PC-9 (cell line): ENCODE data around the gene TMEM132C. TPM values are rescaled to one million over a fixed set of nuclear protein-coding genes. Genes with fewer than 3 reads are reported as not detected.

Source experiments
- BruUV-seq: library from RNA; stranded (reverse); fragments of 400-500 nt; replicated peaks from 2 replicates; lab custom pipeline; 2021; lab: Mats Ljungman, UMichigan
- CTCF ChIA-PET: fragments of 300-600 bp; sonication (Branson Sonifier 250); formaldehyde crosslinking; loops from one replicate; lab custom pipeline; 2022; ENCODE audit warnings: antibody characterized with exemption; lab: Charles Lee
- POLR2A ChIA-PET: fragments of 300-600 bp; sonication (Branson Sonifier 250); formaldehyde crosslinking; loops from one replicate; lab custom pipeline; 2022; ENCODE audit warnings: antibody characterized with exemption; ENCODE audit not compliant: unreplicated experiment; lab: Charles Lee
- DNase-seq, 2 experiments: peaks; one replicate each; pipeline versions ENCODE4 v3.0.0 to v3.0.0-alpha.2; 2015 to 2022; ENCODE audit warnings: mixed read lengths in 1 of 2
- H2AFZ ChIP-seq: fragments of 200-600 bp; sonication (generic); 2 replicates; pipeline ENCODE4 v1.8.1; 2017; ENCODE audit warnings: antibody characterized with exemption
- H3F3A ChIP-seq: fragments of 200-600 bp; sonication (generic); 2 replicates; pipeline ENCODE4 v1.8.1; 2017; ENCODE audit warnings: antibody characterized with exemption, mild to moderate bottlenecking, low read depth; ENCODE audit not compliant: insufficient read depth
- H3K27ac ChIP-seq: fragments of 200-600 bp; sonication (generic); 2 replicates; pipeline ENCODE4 v1.6.1; 2016; ENCODE audit warnings: mixed run types
- H3K27me3 ChIP-seq: fragments of 200-600 bp; sonication (generic); 2 replicates; pipeline ENCODE4 v1.6.1; 2016; ENCODE audit warnings: low read depth, mixed run types; ENCODE audit not compliant: insufficient read depth
- H3K36me3 ChIP-seq: fragments of 200-600 bp; sonication (generic); 2 replicates; pipeline ENCODE4 v1.6.1; 2016; ENCODE audit warnings: low read depth, mixed run types
- H3K4me1 ChIP-seq: fragments of 200-600 bp; sonication (generic); replicated peaks from 2 replicates; pipeline ENCODE4 v1.6.1; 2016; ENCODE audit warnings: mixed run types; ENCODE audit not compliant: insufficient read depth
- H3K4me2 ChIP-seq: fragments of 200-600 bp; sonication (generic); 2 replicates; pipeline ENCODE4 v1.6.1; 2017; ENCODE audit warnings: mixed run types
- H3K4me3 ChIP-seq: fragments of 200-600 bp; sonication (generic); 2 replicates; pipeline ENCODE4 v1.6.1; 2016; ENCODE audit warnings: mixed run types
- H3K79me2 ChIP-seq: fragments of 200-600 bp; sonication (generic); 2 replicates; pipeline ENCODE4 v1.6.1; 2017; ENCODE audit warnings: low read depth, mixed run types
- H3K9me2 ChIP-seq: fragments of 200-600 bp; sonication (generic); 2 replicates; pipeline ENCODE4 v1.8.1; 2017; ENCODE audit warnings: mild to moderate bottlenecking; ENCODE audit not compliant: insufficient read depth
- H3K9me3 ChIP-seq: fragments of 200-600 bp; sonication (generic); 2 replicates; pipeline ENCODE4 v1.8.1; 2016; ENCODE audit warnings: low read depth; ENCODE audit not compliant: insufficient read depth
- H4K20me1 ChIP-seq: fragments of 200-600 bp; sonication (generic); 2 replicates; pipeline ENCODE4 v1.8.1; 2017; ENCODE audit not compliant: insufficient read depth
- CTCF ChIP-seq: fragments of 200-600 bp; sonication (generic); conservative IDR thresholded peaks from 2 replicates; pipeline ENCODE4 v1.6.1; 2017; ENCODE audit warnings: mixed run types, antibody characterized with exemption, mild to moderate bottlenecking, moderate library complexity
- EZH2 ChIP-seq: fragments of 200-600 bp; sonication (generic); IDR thresholded peaks from 2 replicates; pipeline ENCODE4 v1.8.0; 2017; ENCODE audit warnings: antibody characterized with exemption, low read depth
- intact Hi-C: fragments of 100-400 bp; cut with micrococcal nuclease; formaldehyde crosslinking; loops from one replicate; pipeline ENCODE4 v1.10.0; 2022; ENCODE audit not compliant: unreplicated experiment
- total RNA-seq: library from RNA; stranded (reverse); gene quantifications from 2 replicates; pipeline ENCODE4 v1.2.3, GENCODE V29; 2021

TMEM132C gene
- total RNA-seq, 1 experiment from 2014 or later = not detected

GRCh38 chr12:128619263-128619662, 352.3 kb downstream of the TMEM132C start:
- H3K36me3 ChIP-seq = no peaks in the 10 kb centered on the region
- H3K79me2 ChIP-seq = no peaks in the 10 kb centered on the region
- POLR2A ChIA-PET = no interaction called here
- no peak overlapping the region for H3K4me3 ChIP-seq
- no peaks in the 10 kb centered on the region for H3K9me2 ChIP-seq
- H2AFZ ChIP-seq = no peak overlapping the region
- BruUV-seq = no TSS peak
- H4K20me1 ChIP-seq = no peaks in the 10 kb centered on the region
- no peak for DNase-seq
- no peaks in the 10 kb centered on the region for H3F3A ChIP-seq
- intact Hi-C loops = no loop called here
- H3K27ac ChIP-seq = no peak overlapping the region
- no peaks in the 10 kb centered on the region for H3K9me3 ChIP-seq
- no peaks in the 10 kb centered on the region for H3K27me3 ChIP-seq
- no peak overlapping the region for H3K4me2 ChIP-seq
- TF ChIP-seq CTCF = no peak
- TF ChIP-seq EZH2 = no peak
- CTCF ChIA-PET = no interaction called here
- H3K4me1 ChIP-seq = no peaks in the 10 kb centered on the region

GRCh38 chr12:128621304-128621703, 354.3 kb downstream of the TMEM132C start:
- TF ChIP-seq CTCF (no peak), EZH2 (no peak)

GRCh38 chr12:128623748-128624147, 356.8 kb downstream of the TMEM132C start:
- no peaks in the 10 kb centered on the region for H3K9me2 ChIP-seq
- H3K36me3 ChIP-seq = no peaks in the 10 kb centered on the region
- no peak for DNase-seq
- ChIA-PET POLR2A (no interaction called here), CTCF (no interaction called here)
- TF ChIP-seq EZH2 = no peak
- no peaks in the 10 kb centered on the region for H3F3A ChIP-seq
- no peak overlapping the region for H3K4me3 ChIP-seq
- H3K27me3 ChIP-seq = 0 out of 2 replicates have a peak, but pooled peaks cover 7% of the 10 kb centered on the region
- H3K27ac ChIP-seq = no peak overlapping the region
- intact Hi-C loops = no loop called here
- no peak overlapping the region for H2AFZ ChIP-seq
- no peaks in the 10 kb centered on the region for H3K4me1 ChIP-seq
- no peaks in the 10 kb centered on the region for H3K79me2 ChIP-seq
- BruUV-seq = no TSS peak
- no peaks in the 10 kb centered on the region for H4K20me1 ChIP-seq
- H3K4me2 ChIP-seq = no peak overlapping the region
- H3K9me3 ChIP-seq = no peaks in the 10 kb centered on the region

More at GRCh38 chr12:128621304-128621703, 354.3 kb downstream of the TMEM132C start:
- H3K4me3 ChIP-seq = no peak overlapping the region
- no peak overlapping the region for H3K4me2 ChIP-seq
- CTCF ChIA-PET = no interaction called here
- H3K36me3 ChIP-seq = no peaks in the 10 kb centered on the region
- POLR2A ChIA-PET = no interaction called here
- BruUV-seq = no TSS peak
- H3F3A ChIP-seq = no peaks in the 10 kb centered on the region
- H3K9me3 ChIP-seq = no peaks in the 10 kb centered on the region
- no peak for DNase-seq
- no peak overlapping the region for H3K27ac ChIP-seq
- H2AFZ ChIP-seq = no peak overlapping the region
- H3K4me1 ChIP-seq = no peaks in the 10 kb centered on the region
- H3K79me2 ChIP-seq = no peaks in the 10 kb centered on the region
- no peaks in the 10 kb centered on the region for H3K9me2 ChIP-seq
- intact Hi-C loops = no loop called here
- H3K27me3 ChIP-seq = 0 out of 2 replicates have a peak, but pooled peaks cover 7% of the 10 kb centered on the region
- no peaks in the 10 kb centered on the region for H4K20me1 ChIP-seq

GRCh38 chr12:128626808-128627320, 359.9 kb downstream of the TMEM132C start:
- CTCF ChIA-PET = no interaction called here

More at GRCh38 chr12:128626808-128627320, 359.9 kb downstream of the TMEM132C start:
- Histone ChIP-seq H4K20me1 (no peaks in the 10 kb centered on the region), H3K27ac (no peak overlapping the region), H3K9me3 (no peaks in the 10 kb centered on the region), H3K9me2 (no peaks in the 10 kb centered on the region), H3F3A (no peaks in the 10 kb centered on the region), H2AFZ (no peak overlapping the region), H3K79me2 (no peaks in the 10 kb centered on the region), H3K36me3 (no peaks in the 10 kb centered on the region), H3K4me2 (no peak overlapping the region), H3K4me3 (no peak overlapping the region), H3K27me3 (0 out of 2 replicates have a peak, but pooled peaks cover 10% of the 10 kb centered on the region), H3K4me1 (no peaks in the 10 kb centered on the region)
- no peak for DNase-seq
- POLR2A ChIA-PET = no interaction called here
- no peak for TF ChIP-seq EZH2
- TF ChIP-seq CTCF = no peak
- intact Hi-C loops = no loop called here
- no TSS peak for BruUV-seq
